ENCODE data around the gene RBM3.

RBM3 gene

DNA sequence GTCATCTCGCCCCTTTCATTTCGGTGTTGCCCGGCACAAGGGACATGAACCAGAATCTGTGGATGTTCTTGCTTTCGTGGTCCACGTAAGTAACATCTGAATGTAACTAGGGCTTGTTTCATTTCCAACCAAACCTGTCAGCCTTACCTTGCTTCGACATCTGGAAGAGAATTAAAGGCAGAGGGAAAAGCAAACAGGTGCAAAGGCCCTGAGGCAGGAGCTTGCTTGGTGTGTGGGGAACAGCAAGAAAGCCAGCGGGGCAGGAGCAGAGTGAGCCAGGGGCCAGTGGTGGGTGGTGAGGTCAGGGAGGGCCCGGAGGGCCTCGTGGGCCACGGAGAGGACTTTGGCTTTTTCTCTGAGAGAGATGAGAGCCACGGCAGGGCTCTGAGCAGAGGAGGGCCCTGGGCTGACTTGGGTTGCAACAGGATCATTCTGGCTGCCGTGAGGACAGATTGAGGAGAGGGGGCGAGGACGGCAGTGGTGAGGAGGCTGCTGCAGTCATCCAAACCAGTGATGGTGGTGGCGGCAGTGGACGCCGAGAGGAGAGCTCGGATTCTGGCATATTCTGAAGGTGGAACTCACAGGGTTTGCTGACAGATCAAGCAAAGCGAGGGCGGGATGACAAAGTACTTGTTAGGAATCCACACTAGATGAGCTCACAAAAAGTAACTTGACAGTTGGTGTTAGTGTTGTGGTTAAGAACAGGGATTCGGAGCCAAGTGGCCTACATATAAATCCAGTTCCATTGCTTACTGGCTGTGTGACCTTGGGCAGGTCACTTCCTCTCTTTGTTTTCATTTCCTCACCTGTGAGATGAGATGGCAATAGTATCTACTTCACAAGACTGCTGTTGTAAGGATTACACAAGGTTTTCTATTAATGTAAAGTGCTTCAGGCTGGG lies 16.2 kb downstream of the RBM3 start:
- peak; percentile 81 for DNase-seq (ENCODE audit: low read depth)
- TF ChIP-seq, protein P1, sequence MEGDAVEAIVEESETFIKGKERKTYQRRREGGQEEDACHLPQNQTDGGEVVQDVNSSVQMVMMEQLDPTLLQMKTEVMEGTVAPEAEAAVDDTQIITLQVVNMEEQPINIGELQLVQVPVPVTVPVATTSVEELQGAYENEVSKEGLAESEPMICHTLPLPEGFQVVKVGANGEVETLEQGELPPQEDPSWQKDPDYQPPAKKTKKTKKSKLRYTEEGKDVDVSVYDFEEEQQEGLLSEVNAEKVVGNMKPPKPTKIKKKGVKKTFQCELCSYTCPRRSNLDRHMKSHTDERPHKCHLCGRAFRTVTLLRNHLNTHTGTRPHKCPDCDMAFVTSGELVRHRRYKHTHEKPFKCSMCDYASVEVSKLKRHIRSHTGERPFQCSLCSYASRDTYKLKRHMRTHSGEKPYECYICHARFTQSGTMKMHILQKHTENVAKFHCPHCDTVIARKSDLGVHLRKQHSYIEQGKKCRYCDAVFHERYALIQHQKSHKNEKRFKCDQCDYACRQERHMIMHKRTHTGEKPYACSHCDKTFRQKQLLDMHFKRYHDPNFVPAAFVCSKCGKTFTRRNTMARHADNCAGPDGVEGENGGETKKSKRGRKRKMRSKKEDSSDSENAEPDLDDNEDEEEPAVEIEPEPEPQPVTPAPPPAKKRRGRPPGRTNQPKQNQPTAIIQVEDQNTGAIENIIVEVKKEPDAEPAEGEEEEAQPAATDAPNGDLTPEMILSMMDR (conservative IDR thresholded peaks at IDR 0.05; ENCODE audit: control insufficient read depth, insufficient read depth, low read depth, low read length) = no peak
- H3K4me3 ChIP-seq (ENCODE audit: control insufficient read depth, low read depth, low read length) = no peak overlapping the region

GRCh38 chrX:48591255-48591791 lies 17.0 kb downstream of the RBM3 start:
- peak; percentile 91 for DNase-seq (ENCODE audit: low read depth)
- no peak overlapping the region for H3K4me3 ChIP-seq (ENCODE audit: control insufficient read depth, low read depth, low read length)
- TF ChIP-seq, protein P1 (conservative IDR thresholded peaks at IDR 0.05; ENCODE audit: control insufficient read depth, insufficient read depth, low read depth, low read length) = peak; percentile 44

DNA sequence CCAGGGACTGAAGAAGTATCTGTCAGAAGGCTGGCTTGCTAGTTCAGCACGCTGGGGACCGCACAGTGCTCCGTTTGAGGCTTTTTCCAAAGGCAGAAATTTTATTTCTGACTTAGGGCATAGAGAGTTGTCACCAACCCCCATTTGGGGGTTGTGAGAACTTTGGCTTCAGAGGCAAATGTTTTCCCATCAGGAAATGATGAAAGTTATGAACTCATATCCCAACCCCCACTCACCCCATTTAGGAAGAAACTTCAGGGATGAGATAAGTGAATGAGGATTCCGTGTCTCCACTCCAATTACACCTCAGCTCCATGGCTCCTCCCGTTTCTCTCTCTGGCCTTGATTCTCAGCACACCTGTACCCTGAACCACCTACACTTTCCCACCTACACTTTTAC lies 18.7 kb downstream of the RBM3 start:
- TF ChIP-seq, protein P1 (conservative IDR thresholded peaks at IDR 0.05; ENCODE audit: control insufficient read depth, insufficient read depth, low read depth, low read length) = no peak
- peak; percentile 55 for DNase-seq (ENCODE audit: low read depth)
- no peak overlapping the region for H3K4me3 ChIP-seq (ENCODE audit: control insufficient read depth, low read depth, low read length)

DNA sequence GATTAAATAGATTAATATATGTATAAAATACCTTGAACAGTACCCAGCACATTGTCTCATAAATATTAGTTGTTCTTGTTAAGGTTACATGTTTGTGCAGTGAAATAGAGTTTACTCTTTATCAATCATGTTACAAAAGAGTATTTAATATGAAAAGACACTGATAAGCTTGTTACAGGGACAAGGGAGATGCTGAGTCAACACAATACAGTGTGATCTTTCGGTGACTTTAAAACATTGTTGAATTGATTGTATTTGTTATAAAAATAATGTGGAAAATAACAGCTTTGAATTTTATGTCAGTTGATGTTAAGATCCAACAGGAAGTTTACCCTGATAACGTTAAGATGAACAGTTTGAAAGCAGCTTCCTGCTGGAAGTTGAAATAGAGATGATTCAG lies 21.6 kb downstream of the RBM3 start:
- TF ChIP-seq, protein P1 (conservative IDR thresholded peaks at IDR 0.05; ENCODE audit: control insufficient read depth, insufficient read depth, low read depth, low read length) = no peak
- no peak for DNase-seq (ENCODE audit: low read depth)
- no peak overlapping the region for H3K4me3 ChIP-seq (ENCODE audit: control insufficient read depth, low read depth, low read length)

DNA sequence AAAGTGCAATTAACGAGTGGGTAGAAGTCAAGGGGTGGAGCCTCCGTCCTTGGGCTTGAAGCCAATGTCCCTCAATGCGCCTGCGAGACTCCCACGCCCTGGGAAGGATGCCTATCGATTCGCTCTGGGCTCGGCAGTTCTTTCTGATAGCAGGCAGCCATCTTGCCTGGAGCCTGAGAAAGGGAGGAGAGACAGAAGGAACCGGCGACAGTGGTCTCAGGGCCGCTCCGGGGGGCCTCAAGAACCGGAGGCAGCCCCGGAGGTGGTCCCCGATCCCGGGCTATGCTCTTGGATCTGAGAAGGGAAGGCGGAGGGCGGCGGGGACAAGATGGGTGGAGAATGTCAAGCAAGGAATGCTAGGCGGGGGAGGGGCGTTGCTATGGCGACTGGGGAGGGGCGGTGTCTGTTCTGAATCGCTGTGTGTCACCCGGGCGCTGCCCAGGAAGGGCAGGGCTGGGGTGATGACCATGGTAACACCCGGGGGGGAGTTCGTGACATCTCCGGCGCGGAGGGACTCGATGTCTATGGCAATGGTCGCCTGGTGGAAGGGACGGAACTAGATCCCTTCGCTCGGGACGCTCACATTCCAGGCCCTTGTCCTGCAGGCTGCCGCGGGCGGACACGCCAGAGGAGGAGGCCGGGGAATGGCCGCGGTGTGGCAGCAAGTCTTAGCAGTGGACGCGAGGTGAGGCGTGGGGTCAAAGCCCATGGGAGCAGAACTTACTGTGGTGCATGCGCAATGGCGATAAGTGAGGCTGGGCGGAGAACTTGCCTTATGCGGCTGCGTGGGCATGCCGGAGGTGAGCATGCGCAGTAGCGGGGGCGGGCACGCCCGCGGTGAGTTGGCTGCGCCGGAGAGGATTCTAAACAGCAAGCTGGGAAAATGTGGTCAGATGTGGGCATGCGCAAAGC lies 23.3 kb downstream of the RBM3 start, which contains the start of gene WDR13:
Gene WDR13, plus strand, starts transcription at position 140 of the 912 bp plus-strand sequence. Its CDS starts 505 bp downstream, at position 645.
- H3K4me3 ChIP-seq (ENCODE audit: control insufficient read depth, low read depth, low read length) = peak within 1 kb of the TSS; percentile 68
- TF ChIP-seq, protein P1 (conservative IDR thresholded peaks at IDR 0.05; ENCODE audit: control insufficient read depth, insufficient read depth, low read depth, low read length) = no peak
- peak; percentile 95 for DNase-seq (ENCODE audit: low read depth)

GRCh38 chrX:48598614-48599013 lies 24.3 kb downstream of the RBM3 start:
- no peak for DNase-seq (ENCODE audit: low read depth)
- H3K4me3 ChIP-seq (ENCODE audit: control insufficient read depth, low read depth, low read length) = peak overlapping the region; percentile 68
- TF ChIP-seq, protein P1 (conservative IDR thresholded peaks at IDR 0.05; ENCODE audit: control insufficient read depth, insufficient read depth, low read depth, low read length) = no peak
